Neutrophil (primary cell): ENCODE measurements around the gene CDH13.

Experiments
- H3K27ac ChIP-seq: fragments of 200-600 bp; sonication (generic); 2 replicates; pipeline ENCODE4 v1.5.1; 2016; ENCODE audit warnings: mild to moderate bottlenecking, moderate library complexity
- H3K27me3 ChIP-seq: fragments of 200-600 bp; sonication (generic); 2 replicates; pipeline ENCODE4 v1.6.0; 2016; ENCODE audit warnings: mild to moderate bottlenecking
- H3K36me3 ChIP-seq: fragments of 200-600 bp; sonication (generic); 2 replicates; pipeline ENCODE4 v1.5.1; 2017
- H3K4me1 ChIP-seq, 2 experiments: fragments of 200-600 bp in 1 of 2; sonication (generic) in 1 of 2; 1 replicate in 1 of 2; 2 replicates in 1 of 2; pipeline versions ENCODE4 v1.5.1 to v1.6.1; 2013 to 2016; ENCODE audit warnings: low read depth in 1 of 2, low read length in 1 of 2, mild to moderate bottlenecking in 1 of 2, moderate library complexity in 1 of 2; ENCODE audit not compliant: control insufficient read depth in 1 of 2, insufficient read depth in 1 of 2
- H3K4me3 ChIP-seq, 2 experiments: fragments of 200-600 bp in 1 of 2; sonication (generic) in 1 of 2; 1 replicate in 1 of 2; 2 replicates in 1 of 2; pipeline ENCODE4 v1.5.1; 2013 to 2016; ENCODE audit warnings: low read depth in 1 of 2, low read length in 1 of 2, mild to moderate bottlenecking in 1 of 2, moderate library complexity in 1 of 2
- H3K9me3 ChIP-seq: fragments of 200-600 bp; sonication (generic); 2 replicates; pipeline ENCODE4 v1.5.1; 2016
- TF ChIP-seq, protein P1 (sequence below): fragments of 200-600 bp; sonication (generic); IDR thresholded peaks from 2 replicates; pipeline ENCODE4 v1.5.1; 2016; ENCODE audit warnings: antibody characterized with exemption

Gene CDH13

DNA sequence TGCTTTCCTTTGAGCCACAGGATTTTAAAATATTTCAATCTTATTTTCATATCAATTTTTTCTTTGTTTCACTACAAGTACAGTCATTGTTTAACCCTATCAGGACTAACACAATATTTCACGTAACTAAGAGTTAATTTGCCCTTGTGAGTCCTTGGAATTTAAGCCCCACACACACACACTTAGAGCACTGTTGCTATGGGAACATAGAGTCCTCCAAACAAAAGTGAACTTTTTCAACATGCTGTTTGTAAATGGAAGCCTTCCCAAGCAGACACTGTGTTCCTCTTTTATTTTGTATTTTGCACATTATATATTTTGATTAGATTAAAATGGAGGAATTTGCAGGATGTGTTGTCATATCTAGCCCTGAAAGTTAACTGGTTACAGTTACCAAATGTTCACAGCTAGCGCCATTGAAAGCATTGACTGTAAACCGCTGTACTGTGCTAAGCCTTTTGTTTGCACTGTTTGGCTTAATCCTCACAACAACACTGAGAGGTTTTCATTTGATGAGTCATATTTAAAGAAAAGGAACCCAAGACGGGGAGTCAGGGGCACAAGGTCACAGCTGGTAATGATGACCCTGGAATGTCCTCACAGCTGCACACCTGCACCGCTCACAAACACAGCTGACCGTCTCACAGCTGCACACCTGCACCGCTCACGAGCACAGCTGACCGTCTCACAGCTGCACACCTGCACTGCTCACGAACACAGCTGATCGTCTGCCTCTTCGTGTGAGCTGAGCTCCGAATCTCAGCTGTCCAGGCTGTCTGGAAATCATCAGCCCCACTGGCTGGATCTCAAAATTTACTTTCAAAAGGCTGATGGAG lies 1187.3 kb downstream of the CDH13 start:
- Histone ChIP-seq H3K36me3 (peaks cover 44% of the 10 kb centered on the region), H3K9me3 (no peaks in the 10 kb centered on the region), H3K4me1 (peaks cover 2% of the 10 kb centered on the region in 2 experiments), H3K27ac (no peak overlapping the region), H3K4me3 (no peak overlapping the region), H3K27me3 (no peaks in the 10 kb centered on the region)
- TF ChIP-seq, protein P1, sequence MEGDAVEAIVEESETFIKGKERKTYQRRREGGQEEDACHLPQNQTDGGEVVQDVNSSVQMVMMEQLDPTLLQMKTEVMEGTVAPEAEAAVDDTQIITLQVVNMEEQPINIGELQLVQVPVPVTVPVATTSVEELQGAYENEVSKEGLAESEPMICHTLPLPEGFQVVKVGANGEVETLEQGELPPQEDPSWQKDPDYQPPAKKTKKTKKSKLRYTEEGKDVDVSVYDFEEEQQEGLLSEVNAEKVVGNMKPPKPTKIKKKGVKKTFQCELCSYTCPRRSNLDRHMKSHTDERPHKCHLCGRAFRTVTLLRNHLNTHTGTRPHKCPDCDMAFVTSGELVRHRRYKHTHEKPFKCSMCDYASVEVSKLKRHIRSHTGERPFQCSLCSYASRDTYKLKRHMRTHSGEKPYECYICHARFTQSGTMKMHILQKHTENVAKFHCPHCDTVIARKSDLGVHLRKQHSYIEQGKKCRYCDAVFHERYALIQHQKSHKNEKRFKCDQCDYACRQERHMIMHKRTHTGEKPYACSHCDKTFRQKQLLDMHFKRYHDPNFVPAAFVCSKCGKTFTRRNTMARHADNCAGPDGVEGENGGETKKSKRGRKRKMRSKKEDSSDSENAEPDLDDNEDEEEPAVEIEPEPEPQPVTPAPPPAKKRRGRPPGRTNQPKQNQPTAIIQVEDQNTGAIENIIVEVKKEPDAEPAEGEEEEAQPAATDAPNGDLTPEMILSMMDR = no peak

DNA sequence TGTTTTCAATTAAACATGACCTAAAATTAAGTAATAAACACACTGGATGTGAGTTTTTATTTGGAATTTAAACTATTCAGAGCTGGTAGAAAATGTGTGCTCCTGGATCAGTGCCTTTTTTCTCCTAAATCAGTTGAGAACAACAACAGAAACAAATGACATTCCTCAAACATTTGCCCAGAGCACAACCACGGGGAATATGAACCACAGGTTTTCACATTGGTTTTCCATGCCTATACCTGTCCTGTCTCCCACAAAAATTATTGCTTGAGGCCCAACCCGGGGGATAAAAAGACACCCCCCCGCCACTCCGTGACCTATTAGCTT lies 1187.9 kb downstream of the CDH13 start:
- H3K4me3 ChIP-seq = no peak overlapping the region
- TF ChIP-seq, protein P1 = no peak
- H3K36me3 ChIP-seq = peaks cover 38% of the 10 kb centered on the region
- H3K4me1 ChIP-seq = no peaks in the 10 kb centered on the region
- no peak overlapping the region for H3K27ac ChIP-seq
- H3K9me3 ChIP-seq = no peaks in the 10 kb centered on the region
- no peaks in the 10 kb centered on the region for H3K27me3 ChIP-seq

DNA sequence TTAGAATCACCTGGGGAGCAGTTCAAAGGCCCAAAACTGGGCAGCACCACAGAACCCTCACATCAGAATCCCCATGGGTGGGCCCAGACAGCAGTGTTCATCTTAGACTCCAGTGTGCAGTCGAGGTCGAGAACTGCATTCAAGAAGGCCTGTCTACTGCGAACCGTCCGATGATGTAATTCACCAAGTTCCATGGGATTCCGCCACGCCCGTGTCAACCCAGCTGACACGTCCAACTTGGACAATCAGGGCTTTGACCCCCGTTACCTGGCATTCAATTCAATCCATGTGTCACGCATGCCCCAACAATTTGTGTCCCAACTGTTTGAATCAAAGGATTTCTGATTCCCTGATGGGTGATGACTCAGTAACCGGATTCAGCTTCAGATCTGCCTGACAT lies 1190.3 kb downstream of the CDH13 start:
- H3K4me3 ChIP-seq = no peak overlapping the region
- H3K36me3 ChIP-seq = peaks cover 14% of the 10 kb centered on the region
- H3K9me3 ChIP-seq = no peaks in the 10 kb centered on the region
- no peaks in the 10 kb centered on the region for H3K4me1 ChIP-seq
- TF ChIP-seq, protein P1 = no peak
- no peak overlapping the region for H3K27ac ChIP-seq
- H3K27me3 ChIP-seq = no peaks in the 10 kb centered on the region

DNA sequence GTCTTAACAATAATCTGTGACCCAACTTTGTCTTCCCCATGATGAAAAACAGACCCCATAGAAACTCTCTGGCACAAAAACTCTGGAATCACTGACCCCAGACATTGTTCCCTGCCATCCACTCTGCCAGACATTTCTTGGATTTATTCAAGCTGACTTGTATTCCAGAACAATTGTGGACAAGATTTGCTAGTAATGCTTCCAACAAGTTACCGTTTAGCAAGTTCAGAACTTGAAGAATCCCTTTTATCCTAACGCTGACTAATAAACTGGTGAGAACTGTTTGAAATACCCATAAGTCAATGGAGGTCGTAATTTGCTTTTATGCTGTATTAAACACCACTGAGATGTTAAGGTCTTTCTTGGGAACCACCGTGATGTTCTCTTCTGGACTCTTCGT lies 1191.5 kb downstream of the CDH13 start:
- Histone ChIP-seq H3K27me3 (no peaks in the 10 kb centered on the region), H3K36me3 (peaks cover 2% of the 10 kb centered on the region), H3K27ac (no peak overlapping the region), H3K4me1 (no peaks in the 10 kb centered on the region), H3K4me3 (no peak overlapping the region), H3K9me3 (no peaks in the 10 kb centered on the region)
- TF ChIP-seq, protein P1 = no peak

DNA sequence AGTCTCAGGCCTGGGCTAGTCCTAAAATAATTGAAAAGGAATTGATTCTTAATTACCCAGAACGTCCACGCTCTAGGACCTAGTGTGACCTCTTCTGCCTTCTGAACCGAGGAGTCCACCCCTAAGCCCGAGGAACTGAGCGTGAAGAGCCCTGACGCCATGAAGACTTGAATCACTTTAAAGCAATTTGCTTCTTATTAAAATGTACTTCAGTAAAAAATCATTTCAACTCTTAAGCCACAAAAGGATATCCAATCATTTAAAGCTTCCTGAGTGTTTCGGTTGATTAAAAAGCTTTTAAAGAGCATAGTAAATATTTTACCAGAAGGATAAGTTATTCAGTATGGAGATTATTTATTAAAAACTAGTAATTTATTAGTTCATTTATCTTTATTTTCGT lies 1192.6 kb downstream of the CDH13 start:
- no peak overlapping the region for H3K27ac ChIP-seq
- TF ChIP-seq, protein P1 = no peak
- no peaks in the 10 kb centered on the region for H3K9me3 ChIP-seq
- H3K4me1 ChIP-seq = no peaks in the 10 kb centered on the region
- H3K36me3 ChIP-seq = no peaks in the 10 kb centered on the region
- no peaks in the 10 kb centered on the region for H3K27me3 ChIP-seq
- no peak overlapping the region for H3K4me3 ChIP-seq
